Upper lobe of left lung (tissue), 6 donors: Measurements from ENCODE around the gene CCNA2. TPM values are rescaled to one million over a fixed set of nuclear protein-coding genes. Genes with fewer than 3 reads are reported as not detected.

Experiments used
- ATAC-seq, 2 donors: fragments of 200-7000 bp; cut with Tn5 transposase; one replicate each; pipeline ENCODE4 v1.9.1; 2022; ENCODE audit warnings: mild to moderate bottlenecking in 2 of 2, moderate library complexity in 2 of 2; ENCODE audit not compliant: low FRiP score in 2 of 2
- DNase-seq, 2 donors: peaks; one replicate each; pipeline ENCODE4 v3.0.0-alpha.2; 2019 to 2020
- H3K27ac ChIP-seq, 4 donors: fragments of 200-600 bp; sonication (generic); one replicate each; pipeline ENCODE4 v1.5.1; 2016 to 2019
- H3K27me3 ChIP-seq, 4 donors: fragments of 200-600 bp; sonication (generic); one replicate each; pipeline ENCODE4 v1.5.1; 2017 to 2019
- H3K36me3 ChIP-seq, 4 donors: fragments of 200-600 bp; sonication (generic); one replicate each; pipeline ENCODE4 v1.5.1; 2016 to 2019
- H3K4me1 ChIP-seq, 4 donors: fragments of 200-600 bp; sonication (generic); one replicate each; pipeline ENCODE4 v1.5.1; 2018 to 2019
- H3K4me3 ChIP-seq, 4 donors: fragments of 200-600 bp; sonication (generic); one replicate each; pipeline ENCODE4 v1.5.1; 2017 to 2019; ENCODE audit warnings: mild to moderate bottlenecking in 2 of 4, moderate library complexity in 1 of 4
- H3K9me3 ChIP-seq, 4 donors: fragments of 200-600 bp; sonication (generic); one replicate each; pipeline ENCODE4 v1.5.1; 2018 to 2019
- EP300 ChIP-seq, 4 donors: sonication (generic); formaldehyde crosslinking; IDR thresholded peaks; one replicate each; pipeline ENCODE4 v1.5.1; 2017; ENCODE audit warnings: antibody characterized with exemption in 4 of 4, control low read depth in 2 of 4
- POLR2A ChIP-seq, 4 donors: fragments of 450-650 bp; IDR thresholded peaks; one replicate each; pipeline ENCODE4 v1.5.1; 2016 to 2017; ENCODE audit warnings: antibody characterized with exemption in 4 of 4, mild to moderate bottlenecking in 2 of 4
- POLR2AphosphoS5 ChIP-seq, 2 donors: sonication (generic); formaldehyde crosslinking; IDR thresholded peaks; one replicate each; pipeline ENCODE4 v1.5.1; 2017; ENCODE audit warnings: antibody characterized with exemption in 2 of 2
- whole genome bisulfite sequencing, 2 donors: methylation state at CpG; one replicate each; pipeline ENCODE4 v1.1.5; 2017 to 2018; 5-methylcytosine and 5-hydroxymethylcytosine counted together
- total RNA-seq, 6 donors: library from RNA; depleted of rRNA in 4 of 6; stranded (reverse); fragments of >200 nt in 4 of 6; gene quantifications; one replicate each; pipeline versions ENCODE4 v1.1.0 to v1.2.1, GENCODE V29; 2016 to 2021
- TF ChIP-seq, protein P1 (sequence below), 6 experiments: fragments of 450-650 bp in 4 of 6; fragments of 200-600 bp in 2 of 6; sonication (generic) in 2 of 6; IDR thresholded peaks; one replicate each; pipeline ENCODE4 v1.5.1; 2016 to 2019; ENCODE audit warnings: antibody characterized with exemption in 6 of 6
- donor health status: DM: no; HTN: no; CAD: no; lungs with moderate emphysema.
- donor health status: DM: no; HTN: yes; CAD: no; lungs with severe emphysema.

CCNA2 gene
- total RNA-seq, 6 donors from 2014 or later, result 1.4 to 4.2 (median 2.5) TPM

GRCh38 chr4:121792966-121793365, 30.7 kb downstream of the CCNA2 start:
- Histone ChIP-seq H3K27ac (no peak overlapping the region), H3K27me3 (no peaks in the 10 kb centered on the region), H3K36me3 (no peaks in the 10 kb centered on the region), H3K4me3 (no peak overlapping the region), H3K4me1 (peaks cover 0 to 13% (median 4%) of the 10 kb centered on the region in 4 donors), H3K9me3 (no peaks in the 10 kb centered on the region)
- 88 to 95% methylated on average over 2 of the region's 2 CpGs for WGBS, 2 donors
- no peak for DNase-seq
- no peak for ATAC-seq
- TF ChIP-seq EP300 (IDR thresholded peaks at IDR 0.05) (no peak), POLR2AphosphoS5 (IDR thresholded peaks at IDR 0.05) (no peak), POLR2A (IDR thresholded peaks at IDR 0.05) (no peak)
- TF ChIP-seq, protein P1, sequence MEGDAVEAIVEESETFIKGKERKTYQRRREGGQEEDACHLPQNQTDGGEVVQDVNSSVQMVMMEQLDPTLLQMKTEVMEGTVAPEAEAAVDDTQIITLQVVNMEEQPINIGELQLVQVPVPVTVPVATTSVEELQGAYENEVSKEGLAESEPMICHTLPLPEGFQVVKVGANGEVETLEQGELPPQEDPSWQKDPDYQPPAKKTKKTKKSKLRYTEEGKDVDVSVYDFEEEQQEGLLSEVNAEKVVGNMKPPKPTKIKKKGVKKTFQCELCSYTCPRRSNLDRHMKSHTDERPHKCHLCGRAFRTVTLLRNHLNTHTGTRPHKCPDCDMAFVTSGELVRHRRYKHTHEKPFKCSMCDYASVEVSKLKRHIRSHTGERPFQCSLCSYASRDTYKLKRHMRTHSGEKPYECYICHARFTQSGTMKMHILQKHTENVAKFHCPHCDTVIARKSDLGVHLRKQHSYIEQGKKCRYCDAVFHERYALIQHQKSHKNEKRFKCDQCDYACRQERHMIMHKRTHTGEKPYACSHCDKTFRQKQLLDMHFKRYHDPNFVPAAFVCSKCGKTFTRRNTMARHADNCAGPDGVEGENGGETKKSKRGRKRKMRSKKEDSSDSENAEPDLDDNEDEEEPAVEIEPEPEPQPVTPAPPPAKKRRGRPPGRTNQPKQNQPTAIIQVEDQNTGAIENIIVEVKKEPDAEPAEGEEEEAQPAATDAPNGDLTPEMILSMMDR (IDR thresholded peaks at IDR 0.05), result no peak

- TF ChIP-seq POLR2AphosphoS5 (IDR thresholded peaks at IDR 0.05), result no peak
- TF ChIP-seq, protein P1 (IDR thresholded peaks at IDR 0.05), result no peak
- TF ChIP-seq EP300 (IDR thresholded peaks at IDR 0.05), result no peak
- TF ChIP-seq POLR2A (IDR thresholded peaks at IDR 0.05), result no peak
These were observed 32.2 kb downstream of the CCNA2 start for GRCh38 chr4:121791481-121791880.

DNA sequence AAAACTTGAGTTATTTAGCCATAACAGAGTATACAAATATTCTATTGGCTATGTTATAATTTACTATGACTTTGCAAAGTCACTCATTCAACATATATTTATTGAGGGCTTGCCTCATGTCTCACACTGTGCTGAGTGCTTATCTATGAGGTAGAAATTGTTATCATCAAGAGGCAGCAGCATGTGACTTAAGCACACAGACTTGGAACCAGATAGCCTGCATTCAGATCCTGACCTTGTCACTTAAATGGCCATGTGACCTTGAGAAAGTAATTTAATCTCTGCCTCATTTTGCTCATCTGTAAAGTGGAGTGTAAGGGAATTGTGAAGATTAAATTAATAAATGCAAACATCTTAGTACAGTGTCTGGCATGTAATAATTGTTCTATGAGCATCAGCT, 32.7 kb downstream of the CCNA2 start:
- H3K4me1 ChIP-seq, result peaks cover 0 to 13% (median 4%) of the 10 kb centered on the region in 4 donors
- no peak for DNase-seq
- no peak overlapping the region for H3K4me3 ChIP-seq
- ATAC-seq, result no peak
- no peaks in the 10 kb centered on the region for H3K9me3 ChIP-seq
- TF ChIP-seq, protein P1 (IDR thresholded peaks at IDR 0.05), result no peak
- TF ChIP-seq POLR2A (IDR thresholded peaks at IDR 0.05), result no peak
- no peak for TF ChIP-seq POLR2AphosphoS5 (IDR thresholded peaks at IDR 0.05)
- TF ChIP-seq EP300 (IDR thresholded peaks at IDR 0.05), result no peak
- H3K27me3 ChIP-seq, result no peaks in the 10 kb centered on the region
- no peak overlapping the region for H3K27ac ChIP-seq
- no peaks in the 10 kb centered on the region for H3K36me3 ChIP-seq

More at GRCh38 chr4:121791481-121791880, 32.2 kb downstream of the CCNA2 start:
- peaks cover 0 to 13% (median 4%) of the 10 kb centered on the region in 4 donors for H3K4me1 ChIP-seq
- H3K4me3 ChIP-seq, result no peak overlapping the region
- DNase-seq, result no peak
- H3K9me3 ChIP-seq, result no peaks in the 10 kb centered on the region
- H3K36me3 ChIP-seq, result no peaks in the 10 kb centered on the region
- WGBS, 2 donors, result 87 to 88% methylated on average over 5 of the region's 5 CpGs
- no peaks in the 10 kb centered on the region for H3K27me3 ChIP-seq
- no peak for ATAC-seq
- H3K27ac ChIP-seq, result no peak overlapping the region

DNA sequence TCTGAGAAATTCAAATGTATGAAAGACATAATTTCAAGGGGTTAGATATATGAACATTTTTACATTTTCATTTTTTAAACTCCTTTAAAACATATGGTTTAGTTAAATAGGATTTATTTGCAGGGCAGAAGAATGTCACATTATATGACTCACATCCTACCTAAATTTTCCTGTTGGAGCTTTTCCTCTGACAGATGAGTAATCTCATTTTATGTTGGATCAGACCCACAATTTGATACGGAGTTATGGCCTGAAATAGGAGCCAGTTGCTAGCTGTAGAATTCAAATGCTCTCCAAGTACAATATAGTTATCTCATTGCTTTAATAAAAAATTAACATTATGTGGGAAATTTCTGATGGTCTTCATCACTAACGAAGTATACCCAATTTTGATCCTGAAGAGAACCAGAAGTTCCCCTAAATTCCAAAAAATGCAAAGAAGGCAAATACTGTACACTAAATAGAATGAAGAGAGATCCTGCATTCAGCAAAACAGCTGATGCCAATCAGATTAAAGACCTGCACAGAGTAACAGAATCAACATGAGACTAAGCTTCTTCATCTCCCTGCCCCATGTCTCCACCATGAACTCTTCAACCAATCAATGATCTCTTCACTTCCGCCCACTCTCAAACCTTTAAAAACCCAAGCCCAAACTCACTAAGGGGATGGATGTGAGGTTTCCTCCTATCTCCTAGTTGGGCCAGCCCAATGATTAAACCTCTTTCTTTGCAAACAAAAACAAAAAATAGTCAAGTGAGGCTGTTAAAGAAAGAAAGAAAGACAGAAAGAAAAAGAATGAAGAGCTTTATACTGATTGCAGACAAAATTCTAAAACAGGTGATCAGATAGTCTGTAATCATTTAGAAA, 33.5 kb downstream of the CCNA2 start:
- Histone ChIP-seq H3K27me3 (no peaks in the 10 kb centered on the region), H3K4me3 (no peak overlapping the region), H3K9me3 (no peaks in the 10 kb centered on the region), H3K4me1 (peaks cover 0 to 8% (median 2%) of the 10 kb centered on the region in 4 donors), H3K27ac (no peak overlapping the region), H3K36me3 (no peaks in the 10 kb centered on the region)
- TF ChIP-seq POLR2AphosphoS5 (IDR thresholded peaks at IDR 0.05) (no peak), EP300 (IDR thresholded peaks at IDR 0.05) (no peak), POLR2A (IDR thresholded peaks at IDR 0.05) (no peak)
- TF ChIP-seq, protein P1 (IDR thresholded peaks at IDR 0.05), result no peak
- no peak for ATAC-seq
- 83 to 87% methylated on average over 3 of the region's 3 CpGs for WGBS, 2 donors
- no peak for DNase-seq
